Measurements from ENCODE around the gene IFI44.
A peak's percentile ranks its signal among the peaks of the same experiment; 100 is the strongest.

IFI44 gene

DNA sequence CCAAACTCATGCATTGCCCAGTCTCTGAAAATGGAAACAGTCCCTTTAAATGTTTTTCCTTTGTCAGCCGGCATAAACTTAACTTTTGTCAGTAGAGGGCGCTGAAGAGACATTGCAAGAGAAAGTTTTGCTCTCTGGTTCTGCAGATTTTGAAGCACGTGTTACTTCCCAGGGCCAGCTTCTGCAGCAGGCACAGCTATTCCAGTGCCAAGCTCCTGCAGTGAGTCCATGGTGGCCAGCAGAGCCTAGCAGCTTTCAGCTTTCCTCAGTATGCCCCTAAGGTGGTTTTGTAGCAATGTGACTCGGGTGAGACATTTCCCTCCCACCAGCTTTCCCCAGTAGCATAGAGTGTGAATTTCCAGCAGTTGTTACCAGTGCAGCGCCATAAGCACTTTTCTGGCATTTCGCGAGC, 32.0 kb upstream of the IFI44 start:
- TF ChIP-seq CTCF (conservative IDR thresholded peaks at IDR 0.05; ENCODE audit: low read depth, low read length): peak; percentile 89

GRCh38 chr1:78619032-78619431, 30.6 kb upstream of the IFI44 start:
- H3K4me3 ChIP-seq (ENCODE audit: low read length): no peak overlapping the region
- no peak for TF ChIP-seq CTCF (conservative IDR thresholded peaks at IDR 0.05; ENCODE audit: low read depth, low read length)
- peak; percentile 20 for DNase-seq (ENCODE audit: low read depth)

More for the DNA sequence above, 32.0 kb upstream of the IFI44 start:
- peak; percentile 63 for DNase-seq (ENCODE audit: low read depth)
- H3K4me3 ChIP-seq (ENCODE audit: low read length): no peak overlapping the region

- no peak for TF ChIP-seq CTCF (conservative IDR thresholded peaks at IDR 0.05; ENCODE audit: low read depth, low read length)
- no peak for DNase-seq (ENCODE audit: low read depth)
- no peak overlapping the region for H3K4me3 ChIP-seq (ENCODE audit: low read length)
These were observed 30.2 kb upstream of the IFI44 start for GRCh38 chr1:78619446-78619802.

- peak; percentile 15 for DNase-seq (ENCODE audit: low read depth)
- TF ChIP-seq CTCF (conservative IDR thresholded peaks at IDR 0.05; ENCODE audit: low read depth, low read length): no peak
- peak within 1 kb of the TSS; percentile 34 for H3K4me3 ChIP-seq (ENCODE audit: low read length)
These were observed 29.6 kb upstream of the IFI44 start, which contains the start of gene IFI44L for GRCh38 chr1:78619803-78620579. TSS of gene IFI44L (plus strand) at chr1:78620448. CDS start at chr1:78627916, 7,468 bp downstream.

- no peak for TF ChIP-seq CTCF (conservative IDR thresholded peaks at IDR 0.05; ENCODE audit: low read depth, low read length)
- no peak for DNase-seq (ENCODE audit: low read depth)
- H3K4me3 ChIP-seq (ENCODE audit: low read length): peak overlapping the region; percentile 34
These were observed 29.0 kb upstream of the IFI44 start for GRCh38 chr1:78620666-78621065.

GRCh38 chr1:78622548-78622947, 27.1 kb upstream of the IFI44 start:
- H3K4me3 ChIP-seq (ENCODE audit: low read length): no peak overlapping the region
- no peak for DNase-seq (ENCODE audit: low read depth)
- no peak for TF ChIP-seq CTCF (conservative IDR thresholded peaks at IDR 0.05; ENCODE audit: low read depth, low read length)

DNA sequence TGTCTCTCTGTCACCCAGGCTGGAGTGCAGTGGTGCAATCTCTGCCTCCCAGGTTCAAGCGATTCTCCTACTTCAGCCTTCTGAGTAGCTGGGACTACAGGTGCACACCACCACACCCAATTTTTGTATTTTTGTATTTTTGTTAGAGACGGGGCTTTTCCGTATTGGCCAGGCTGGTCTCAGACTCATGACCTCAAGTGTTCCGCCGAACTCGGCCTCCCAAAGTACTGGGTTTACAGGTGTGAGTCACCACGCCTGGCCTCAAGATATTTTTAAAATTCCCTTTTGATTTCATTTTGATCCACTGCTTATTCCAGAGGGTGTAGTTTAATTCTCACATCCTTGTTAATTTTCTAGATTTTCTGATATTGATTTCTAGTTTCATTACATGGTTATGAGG, 25.6 kb upstream of the IFI44 start:
- no peak for DNase-seq (ENCODE audit: low read depth)
- TF ChIP-seq CTCF (conservative IDR thresholded peaks at IDR 0.05; ENCODE audit: low read depth, low read length): no peak

More for the DNA sequence above, 25.6 kb upstream of the IFI44 start:
- H3K4me3 ChIP-seq (ENCODE audit: low read length): no peak overlapping the region
